SK-N-SH (cell line): Measurements from ENCODE around the gene TGIF1. TPM values are rescaled to one million over a fixed set of nuclear protein-coding genes. Genes with fewer than 3 reads are reported as not detected.

Experiments
- CTCF ChIA-PET: fragments of 300-600, 350-600 bp; formaldehyde crosslinking; extraction: SDS; loops from one replicate; lab custom pipeline; 2021; lab: Yijun Ruan, JAX
- POLR2A ChIA-PET: fragments of 350-600 bp; sonication (Branson Sonifier 250); formaldehyde crosslinking; extraction: SDS; loops from one replicate; lab custom pipeline; 2020; ENCODE audit warnings: antibody characterized with exemption, inconsistent platforms; lab: Yijun Ruan, JAX
- DNase-seq: peaks from one replicate; pipeline ENCODE4 v3.0.0; 2012
- H2AFZ ChIP-seq: fragments of 200-600 bp; sonication (generic); 2 replicates; pipeline ENCODE4 v1.8.1; 2016; ENCODE audit warnings: antibody characterized with exemption, mild to moderate bottlenecking, low read depth
- H3F3A ChIP-seq: fragments of 200-600 bp; sonication (generic); replicated peaks from 2 replicates; pipeline ENCODE3; 2016; ENCODE audit warnings: antibody characterized with exemption, mild to moderate bottlenecking; ENCODE audit not compliant: insufficient read depth
- H3K27ac ChIP-seq, 2 experiments: fragments of 200-500 bp in 1 of 2; fragments of 200-600 bp in 1 of 2; sonication (Bioruptor generic) in 1 of 2; sonication (generic), shearing (Covaris generic) in 1 of 2; 2 replicates each; pipeline versions ENCODE4 v1.5.1 to v1.6.1; 2014 to 2016; ENCODE audit warnings: low read depth in 2 of 2, inconsistent platforms in 1 of 2, low read length in 1 of 2, mild to moderate bottlenecking in 1 of 2, mixed read lengths in 1 of 2
- H3K27me3 ChIP-seq: fragments of 200-600 bp; sonication (generic), shearing (Covaris generic); 2 replicates; pipeline ENCODE4 v1.6.1; 2016; ENCODE audit warnings: mixed run types; ENCODE audit not compliant: insufficient read depth
- H3K36me3 ChIP-seq, 2 experiments: fragments of 200-500 bp in 1 of 2; fragments of 200-600 bp in 1 of 2; sonication (Bioruptor generic) in 1 of 2; sonication (generic) in 1 of 2; replicated peaks in 1 of 2; 2 replicates each; pipeline versions ENCODE3 to v1.5.1; 2014 to 2016; ENCODE audit warnings: low read length in 1 of 2, mild to moderate bottlenecking in 1 of 2; ENCODE audit not compliant: insufficient read depth in 2 of 2, control insufficient read depth in 1 of 2
- H3K4me1 ChIP-seq, 2 experiments: fragments of 200-500 bp in 1 of 2; fragments of 200-600 bp in 1 of 2; sonication (Bioruptor generic) in 1 of 2; sonication (generic), shearing (Covaris generic) in 1 of 2; 2 replicates each; pipeline versions ENCODE4 v1.5.1 to v1.6.1; 2014 to 2016; ENCODE audit warnings: low read depth in 1 of 2, low read length in 1 of 2, mixed run types in 1 of 2; ENCODE audit not compliant: insufficient read depth in 2 of 2, control insufficient read depth in 1 of 2
- H3K4me2 ChIP-seq: fragments of 200-600 bp; sonication (generic), shearing (Covaris generic); 2 replicates; pipeline ENCODE4 v1.6.1; 2017; ENCODE audit warnings: mixed run types
- H3K4me3 ChIP-seq, 2 experiments: fragments of 200-500 bp in 1 of 2; fragments of 200-600 bp in 1 of 2; sonication (Bioruptor generic) in 1 of 2; sonication (generic), shearing (Covaris generic) in 1 of 2; 2 replicates each; pipeline versions ENCODE4 v1.5.1 to v1.8.1; 2014 to 2016; ENCODE audit warnings: low read depth in 2 of 2, inconsistent platforms in 1 of 2, low read length in 1 of 2, mild to moderate bottlenecking in 1 of 2, mixed read lengths in 1 of 2, moderate library complexity in 1 of 2
- H3K79me2 ChIP-seq: fragments of 200-600 bp; sonication (generic); 2 replicates; pipeline ENCODE4 v1.8.1; 2017; ENCODE audit warnings: mild to moderate bottlenecking; ENCODE audit not compliant: insufficient read depth
- H3K9ac ChIP-seq: fragments of 200-600 bp; sonication (generic); 2 replicates; pipeline ENCODE4 v1.6.1; 2017; ENCODE audit warnings: mixed run types
- H3K9me2 ChIP-seq: fragments of 200-600 bp; sonication (generic); 2 replicates; pipeline ENCODE4 v1.6.1; 2017; ENCODE audit warnings: mixed run types
- H3K9me3 ChIP-seq: fragments of 200-600 bp; sonication (generic); 2 replicates; pipeline ENCODE4 v1.6.1; 2017; ENCODE audit warnings: mixed run types, mild to moderate bottlenecking, moderate library complexity
- H4K20me1 ChIP-seq: fragments of 200-600 bp; sonication (generic); 2 replicates; pipeline ENCODE4 v1.6.1; 2017; ENCODE audit warnings: mild to moderate bottlenecking, mixed run types; ENCODE audit not compliant: insufficient read depth
- CHD2 ChIP-seq: fragments of 150-350 bp; IDR thresholded peaks from 2 replicates; pipeline ENCODE4 v1.6.1; 2018; ENCODE audit warnings: low read length; ENCODE audit not compliant: partially characterized antibody
- CTCF ChIP-seq: fragments of 200-600 bp; sonication (generic); IDR thresholded peaks from 2 replicates; pipeline ENCODE4 v1.6.1; 2017; ENCODE audit warnings: antibody characterized with exemption, mild to moderate bottlenecking, moderate library complexity
- EP300 ChIP-seq, 2 experiments: IDR thresholded peaks; 2 replicates each; pipeline versions ENCODE4 v1.4.0 to v1.6.1; 2012; ENCODE audit warnings: borderline replicate concordance in 1 of 2, low read depth in 1 of 2, low read length in 1 of 2
- EZH2phosphoT487 ChIP-seq: fragments of 200-600 bp; sonication (generic); IDR thresholded peaks from 2 replicates; pipeline ENCODE4 v1.6.1; 2017; ENCODE audit warnings: low read depth, mixed run types, mild to moderate bottlenecking, antibody characterized with exemption, moderate library complexity, borderline replicate concordance
- FOSL2 ChIP-seq: IDR thresholded peaks from 2 replicates; pipeline ENCODE4 v1.4.0; 2012; ENCODE audit warnings: low read depth, mild to moderate bottlenecking, moderate library complexity, borderline replicate concordance
- FOXJ3 ChIP-seq: sonication (generic); formaldehyde crosslinking; IDR thresholded peaks from 2 replicates; pipeline ENCODE4 v1.5.1; 2020; ENCODE audit warnings: mild to moderate bottlenecking, missing genetic modification reagents
- FOXM1 ChIP-seq: IDR thresholded peaks from 2 replicates; pipeline ENCODE4 v1.4.0; 2012; ENCODE audit warnings: low read depth, mild to moderate bottlenecking
- GATA2 ChIP-seq: sonication (generic); formaldehyde crosslinking; IDR thresholded peaks from 2 replicates; pipeline ENCODE4 v1.5.0; 2020; ENCODE audit warnings: mild to moderate bottlenecking, missing genetic modification reagents
- MAX ChIP-seq: IDR thresholded peaks from 2 replicates; pipeline ENCODE4 v1.4.0; 2012; ENCODE audit warnings: low read depth
- MEF2A ChIP-seq: IDR thresholded peaks from 2 replicates; pipeline ENCODE4 v1.4.0; 2012; ENCODE audit warnings: low read depth, borderline replicate concordance
- NFIC ChIP-seq: IDR thresholded peaks from 2 replicates; pipeline ENCODE4 v1.4.0; 2012; ENCODE audit warnings: borderline replicate concordance
- NRF1 ChIP-seq: IDR thresholded peaks from 2 replicates; pipeline ENCODE4 v1.6.1; 2012; ENCODE audit warnings: low read depth, mild to moderate bottlenecking, low read length
- POLR2AphosphoS5 ChIP-seq: IDR thresholded peaks from 2 replicates; pipeline ENCODE4 v1.6.1; 2012; ENCODE audit warnings: low read depth, low read length
- RAD21 ChIP-seq: IDR thresholded peaks from 2 replicates; pipeline ENCODE4 v1.6.1; 2012; ENCODE audit warnings: mild to moderate bottlenecking, low read length
- REST ChIP-seq: IDR thresholded peaks from 2 replicates; pipeline ENCODE4 v1.6.1; 2012; ENCODE audit warnings: mild to moderate bottlenecking, low read depth, low read length, moderate library complexity
- SMC3 ChIP-seq: IDR thresholded peaks from 2 replicates; pipeline ENCODE4 v1.6.1; 2012; ENCODE audit warnings: low read depth, low read length, improper control_type of control experiment
- TEAD4 ChIP-seq: IDR thresholded peaks from 2 replicates; pipeline ENCODE4 v1.4.0; 2012; ENCODE audit warnings: mild to moderate bottlenecking, borderline replicate concordance; ENCODE audit not compliant: insufficient read depth
- USF1 ChIP-seq: IDR thresholded peaks from 2 replicates; pipeline ENCODE4 v1.4.0; 2012; ENCODE audit warnings: low read depth, borderline replicate concordance
- YY1 ChIP-seq: IDR thresholded peaks from 2 replicates; pipeline ENCODE4 v1.4.0; 2012; ENCODE audit warnings: low read depth, mild to moderate bottlenecking
- WGBS: methylation state at CpG from one replicate; pipeline ENCODE4 v1.1.6; 2017; ENCODE audit warnings: low lambda C conversion rate; 5-methylcytosine and 5-hydroxymethylcytosine counted together
- polyA plus RNA-seq, 3 experiments: library from polyadenylated mRNA; depleted of rRNA; stranded (reverse); fragments of >200 nt; gene quantifications; 2 replicates each; pipeline ENCODE4 v1.2.3, GENCODE V29; 2012

TGIF1 gene
- polyA plus RNA-seq, 1 of the 3 experiments (the other 2 are of a cell fraction), result 113 TPM

- TF ChIP-seq CTCF (no peak), MAX (no peak), YY1 (no peak), SMC3 (no peak), EZH2phosphoT487 (no peak), MEF2A (no peak), FOXJ3 (CRISPR knock-in tag) (no peak), RAD21 (no peak), FOXM1 (no peak), NRF1 (no peak), USF1 (no peak), TEAD4 (no peak), NFIC (no peak), EP300 (IDR thresholded peaks at IDR 0.05; ENCODE audit: borderline replicate concordance in 1 of 2, low read depth in 1 of 2, low read length in 1 of 2) (no peak), REST (no peak), GATA2 (no peak), FOSL2 (no peak), CHD2 (no peak), POLR2AphosphoS5 (no peak)
- peaks cover 26% of the 10 kb centered on the region for H3F3A ChIP-seq
- H3K36me3 ChIP-seq, result no peaks in the 10 kb centered on the region
- H3K9ac ChIP-seq, result no peak overlapping the region
- H3K79me2 ChIP-seq, result peaks cover 11% of the 10 kb centered on the region; the same call in 1 of the 2 replicates
- WGBS, result 91% methylated on average over 5 of the region's 5 CpGs
- no peak overlapping the region for H3K4me2 ChIP-seq
- H3K4me3 ChIP-seq, result no peak overlapping the region
- H3K9me2 ChIP-seq, result no peaks in the 10 kb centered on the region
- H2AFZ ChIP-seq, result no peak overlapping the region
- DNase-seq, result no peak
- no peaks in the 10 kb centered on the region for H3K9me3 ChIP-seq
- CTCF ChIA-PET, result interaction anchor here (1.0 to 2.3 kb wide), 5 partner anchors 10 to 221 kb away, joined by 3 to 10 read pairs (median 3); no protein-coding TSS in a partner anchor
- POLR2A ChIA-PET, result no interaction called here
- peaks cover 11 to 13% of the 10 kb centered on the region in 2 experiments for H3K4me1 ChIP-seq
- H3K27me3 ChIP-seq, result no peaks in the 10 kb centered on the region
- no peaks in the 10 kb centered on the region for H4K20me1 ChIP-seq
- H3K27ac ChIP-seq, result no peak overlapping the region
Observed at GRCh38 chr18:3444954-3445353, 5.0 kb upstream of the TGIF1 start.
